HG03066 (cell line): ENCODE measurements around the gene USB1.

Source experiments
- ATAC-seq: cut with Tn5 transposase; IDR thresholded peaks from one replicate; pipeline ENCODE4 v1.9.1; 2021; ENCODE audit warnings: low read depth; ENCODE audit not compliant: unreplicated experiment

Gene USB1

GRCh38 chr16:58013201-58013956 is 12.2 kb downstream of the USB1 start:
- ATAC-seq, result no peak

GRCh38 chr16:58016840-58017446 is 15.7 kb downstream of the USB1 start:
- ATAC-seq, result no peak

- ATAC-seq, result no peak
Measured at GRCh38 chr16:58018803-58019202, 17.6 kb downstream of the USB1 start.

- ATAC-seq, result no peak
Measured at GRCh38 chr16:58019866-58020538, 18.8 kb downstream of the USB1 start.

DNA sequence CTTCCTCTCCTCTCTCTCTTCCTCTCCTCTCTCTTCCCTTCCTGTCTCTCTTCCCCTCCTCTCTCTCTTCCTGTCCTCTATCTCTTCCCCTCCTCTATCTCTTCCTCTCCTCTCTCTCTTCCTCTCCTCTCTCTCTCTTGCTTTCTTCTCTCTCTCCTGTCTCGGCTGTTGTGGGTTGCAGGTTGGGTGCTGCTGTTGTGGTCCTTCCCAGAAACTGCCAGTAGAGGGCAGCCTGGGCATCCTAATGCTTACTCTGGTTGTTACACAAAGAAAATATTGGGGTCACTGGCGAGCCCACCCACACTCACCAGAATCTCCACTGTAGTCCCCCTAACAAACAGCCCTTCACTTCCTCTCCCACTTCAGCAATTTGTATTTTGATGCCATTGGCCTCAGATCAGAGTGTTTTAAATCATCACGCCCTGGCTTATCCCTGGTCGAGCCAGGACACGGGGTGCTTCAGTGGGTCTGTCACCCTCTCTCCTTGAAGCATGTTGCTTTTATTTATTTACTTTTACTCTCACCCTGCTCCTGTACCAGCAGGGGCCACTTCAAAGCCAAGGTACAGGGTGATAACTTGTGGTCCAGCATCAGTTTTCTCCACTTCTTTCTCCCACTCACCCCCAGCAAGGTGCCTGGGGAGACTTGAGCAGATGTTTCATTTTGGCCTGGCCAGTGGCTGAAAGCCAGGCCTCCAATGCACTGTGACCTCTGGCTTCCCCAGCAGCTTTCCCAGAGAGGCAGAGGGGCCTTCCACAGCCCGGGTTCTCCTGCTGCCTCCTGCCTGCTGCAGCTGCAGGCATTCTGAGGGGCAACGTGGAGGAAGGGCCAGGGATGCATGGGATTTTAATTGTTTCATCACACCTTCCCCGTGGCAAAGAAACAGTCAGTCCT is 19.7 kb downstream of the USB1 start:
- ATAC-seq, result no peak

GRCh38 chr16:58021661-58022551 is 20.7 kb downstream of the USB1 start:
- ATAC-seq, result no peak

GRCh38 chr16:58022601-58023371 is 21.6 kb downstream of the USB1 start:
- ATAC-seq, result no peak

DNA sequence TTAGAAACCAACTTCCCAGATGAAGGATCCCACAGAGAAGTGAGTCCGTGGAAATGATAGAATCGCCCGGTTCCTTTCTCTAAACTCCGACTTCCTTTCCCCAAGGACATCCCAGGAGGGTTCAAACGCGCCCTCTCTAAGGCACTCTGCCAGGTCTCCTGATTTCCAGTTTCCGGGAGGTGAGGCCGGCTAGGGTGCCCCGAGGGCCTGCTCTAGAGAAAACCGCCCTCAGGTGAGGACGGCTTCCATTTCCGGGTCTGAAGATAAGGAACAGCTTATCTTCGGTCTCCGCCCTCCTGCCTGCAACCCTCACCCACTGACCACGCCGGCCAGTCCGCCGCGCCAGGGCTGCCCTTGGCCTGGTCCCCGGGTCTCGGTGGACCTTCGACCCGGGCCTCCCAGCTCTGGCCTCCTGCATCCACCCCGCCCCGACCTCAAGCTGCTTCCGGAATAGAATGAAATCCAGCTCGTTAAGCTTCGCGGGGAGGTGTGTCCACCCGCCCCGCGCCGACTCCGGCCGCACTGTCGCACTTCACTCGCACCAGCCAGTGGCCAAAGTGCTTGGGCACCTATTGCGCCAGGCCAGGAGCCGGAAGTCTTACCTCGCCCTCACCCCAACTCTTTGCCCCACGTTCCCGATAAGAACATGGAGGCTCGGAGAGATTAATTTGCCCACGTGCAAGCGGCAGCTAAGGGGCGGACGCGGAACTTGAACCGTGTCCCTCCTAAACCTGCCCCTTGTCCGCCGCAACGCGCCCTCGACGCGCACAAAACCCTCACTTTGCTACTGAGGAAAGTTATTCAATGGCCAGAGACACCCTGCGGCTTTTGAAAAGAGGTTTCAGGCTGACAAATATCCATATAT is 23.5 kb downstream of the USB1 start:
- no peak for ATAC-seq

GRCh38 chr16:58025351-58026138 is 24.3 kb downstream of the USB1 start, which contains the start of gene MMP15:
TSS of gene MMP15 (plus strand) at chr16:58025754. CDS start at chr16:58026351, 597 bp downstream.
- ATAC-seq, result no peak

GRCh38 chr16:58026139-58026704 is 25.0 kb downstream of the USB1 start:
- ATAC-seq, result no peak

DNA sequence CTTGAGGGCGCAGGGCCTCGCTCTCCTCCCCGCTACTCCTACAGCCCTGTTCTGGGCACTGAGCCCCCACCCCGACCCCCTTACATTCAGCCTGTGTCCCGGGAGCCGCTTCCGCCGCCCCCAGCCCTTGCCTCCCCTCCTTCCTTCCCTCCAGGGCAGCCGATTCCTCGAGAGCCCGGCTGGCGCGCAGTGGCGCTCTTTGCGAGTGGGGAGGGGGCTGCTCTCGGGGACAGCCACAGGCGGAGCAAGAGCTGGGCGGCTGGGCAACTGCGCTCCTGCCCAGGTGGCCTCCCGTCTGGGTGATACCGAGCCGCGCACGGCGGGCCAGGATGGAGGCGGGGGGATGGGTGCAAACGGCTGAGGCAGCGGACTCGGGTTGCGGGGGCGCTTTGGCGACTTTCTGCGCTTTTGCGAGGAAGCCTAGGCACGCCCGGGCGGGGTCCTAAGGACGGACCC is 25.5 kb downstream of the USB1 start:
- ATAC-seq, result no peak

DNA sequence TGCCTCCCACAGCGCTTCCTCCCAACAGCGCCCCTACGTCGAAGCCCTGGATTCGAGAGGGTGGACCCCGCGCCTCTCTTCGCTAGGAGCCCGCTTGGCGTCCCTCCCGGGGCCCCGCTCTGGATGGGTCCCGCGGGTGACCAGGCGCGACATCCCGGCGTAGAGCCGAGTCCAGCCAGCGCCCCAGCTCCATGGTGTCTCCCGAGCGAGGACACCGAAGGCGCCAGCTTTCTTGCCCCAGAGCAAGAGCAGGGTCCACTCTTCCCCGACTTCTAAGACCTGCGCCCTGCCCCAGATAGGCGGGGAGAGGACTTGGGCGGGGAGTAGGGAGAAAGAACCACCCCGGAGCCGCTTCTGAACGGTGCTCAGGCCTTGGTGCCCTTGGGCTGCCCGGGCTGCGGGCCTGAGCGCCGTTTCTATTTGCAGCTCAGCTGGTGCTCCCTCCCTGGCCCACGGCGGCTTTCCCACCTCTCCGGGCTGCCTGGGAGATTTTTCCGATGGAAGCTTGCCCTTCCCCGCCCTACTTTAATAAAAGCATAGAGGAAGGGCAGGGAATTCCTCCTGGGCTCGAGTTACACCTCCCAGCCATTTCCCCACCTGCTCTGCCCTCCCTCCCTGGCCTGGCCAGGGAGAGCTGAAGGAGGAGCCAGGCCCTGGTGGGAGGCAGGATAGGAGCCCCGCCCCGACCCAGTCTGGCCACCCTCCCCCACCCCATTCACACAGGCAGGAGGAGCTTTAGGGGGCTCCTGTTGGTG is 26.1 kb downstream of the USB1 start:
- ATAC-seq, result no peak

DNA sequence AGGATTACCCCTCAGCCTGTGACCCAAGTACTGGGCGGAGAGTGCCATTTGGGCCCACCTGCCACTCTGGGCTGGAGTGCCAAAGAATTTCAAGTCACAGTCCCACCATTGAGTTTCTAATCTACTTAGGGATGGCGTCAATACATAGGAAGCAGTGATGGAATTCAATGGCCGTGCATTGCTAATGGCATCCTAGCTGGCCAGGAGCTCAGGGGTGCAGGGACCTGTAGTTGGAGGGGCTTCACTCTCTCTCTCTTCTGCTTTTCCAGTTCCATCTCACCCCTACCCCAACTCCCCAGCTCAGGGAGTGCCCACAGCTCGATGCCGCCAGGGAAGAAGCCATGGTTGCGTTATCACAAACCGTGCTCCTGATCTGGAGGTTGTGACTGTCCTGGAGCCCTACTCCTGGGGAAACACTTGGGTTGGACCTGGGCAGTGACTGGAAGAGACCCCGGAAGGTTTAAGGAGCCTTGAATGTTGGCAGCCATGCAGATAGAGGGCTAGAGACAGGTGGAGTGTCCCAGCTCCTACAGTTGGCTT is 26.8 kb downstream of the USB1 start:
- ATAC-seq, result no peak

DNA sequence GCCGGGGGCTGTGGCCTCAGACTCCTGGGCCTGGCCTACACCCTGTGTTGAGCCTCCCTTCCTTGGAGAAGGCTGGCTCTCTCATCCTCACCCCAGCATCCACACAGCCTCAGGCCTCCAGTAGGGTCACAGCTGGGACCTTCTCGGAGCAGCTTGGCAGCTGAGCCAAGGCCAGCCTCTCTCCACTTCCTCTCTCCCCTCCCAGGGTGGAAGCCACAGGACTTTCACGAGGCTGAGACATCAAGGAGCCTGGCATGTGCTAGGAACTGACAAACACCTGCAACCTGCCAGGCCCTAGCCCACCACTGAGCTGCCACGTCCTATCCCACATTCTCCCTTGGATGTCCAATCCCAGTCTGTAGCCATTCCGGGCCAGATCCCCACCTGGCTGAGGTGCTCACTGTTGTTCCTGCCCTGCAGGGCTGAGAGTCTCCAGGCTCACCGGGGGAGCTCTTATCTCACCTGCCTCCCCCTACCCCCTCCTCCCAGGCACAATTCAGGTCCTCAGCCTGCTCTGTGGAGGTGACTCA is 27.4 kb downstream of the USB1 start:
- ATAC-seq, result no peak

GRCh38 chr16:58029410-58029809 is 28.2 kb downstream of the USB1 start:
- no peak for ATAC-seq
